CD4-positive, CD25-positive, alpha-beta regulatory T cell (primary cell): ENCODE data around the gene C1S. TPM values are rescaled to one million over a fixed set of nuclear protein-coding genes. Genes with fewer than 3 reads are reported as not detected.

Experiments
- ATAC-seq, 2 donors: fragments of 150-1000 bp; cut with Tn5 transposase; one replicate each; pipeline ENCODE4 v1.10.0; 2021; ENCODE audit warnings: low read depth in 2 of 2, moderate number of reproducible peaks in 2 of 2, moderate library complexity in 1 of 2
- DNase-seq, 3 donors: peaks; one replicate each; pipeline versions ENCODE4 v3.0.0 to v3.0.0-alpha.2; 2012 to 2022; ENCODE audit warnings: mixed read lengths in 1 of 3
- H3K27ac ChIP-seq: one replicate; pipeline ENCODE4 v1.7.0; 2013; ENCODE audit warnings: mild to moderate bottlenecking, low read length; ENCODE audit not compliant: insufficient read depth, poor library complexity, severe bottlenecking
- H3K27me3 ChIP-seq: one replicate; pipeline ENCODE4 v1.7.0; 2013; ENCODE audit warnings: low read length; ENCODE audit not compliant: control insufficient read depth, insufficient read depth
- H3K36me3 ChIP-seq: one replicate; pipeline ENCODE4 v1.7.0; 2013; ENCODE audit warnings: mild to moderate bottlenecking, low read length, moderate library complexity; ENCODE audit not compliant: control insufficient read depth, insufficient read depth
- H3K4me1 ChIP-seq: 2 replicates; pipeline ENCODE4 v1.7.0; 2013; ENCODE audit warnings: mild to moderate bottlenecking, low read length; ENCODE audit not compliant: insufficient read depth, control insufficient read depth, poor library complexity, severe bottlenecking
- H3K4me3 ChIP-seq: one replicate; pipeline ENCODE4 v1.7.0; 2013; ENCODE audit warnings: low read depth, mild to moderate bottlenecking, low read length, moderate library complexity
- H3K9me3 ChIP-seq, 2 experiments: 1 replicate in 1 of 2; 2 replicates in 1 of 2; pipeline ENCODE4 v1.7.0; 2013; ENCODE audit warnings: low read length in 2 of 2, mild to moderate bottlenecking in 1 of 2, moderate library complexity in 1 of 2; ENCODE audit not compliant: control insufficient read depth in 2 of 2
- H3K27ac Mint-ChIP-seq, 3 donors: one replicate each; pipeline ENCODE4 v1.8.0; 2020 to 2022; ENCODE audit warnings: mild to moderate bottlenecking in 3 of 3, mixed read lengths in 3 of 3, moderate library complexity in 2 of 3
- H3K27me3 Mint-ChIP-seq: one replicate; pipeline ENCODE4 v1.8.0; 2022; ENCODE audit warnings: mild to moderate bottlenecking, mixed read lengths
- H3K36me3 Mint-ChIP-seq: one replicate; pipeline ENCODE4 v1.8.0; 2020; ENCODE audit warnings: mixed read lengths
- H3K4me1 Mint-ChIP-seq, 4 donors: one replicate each; pipeline ENCODE4 v1.8.0; 2020 to 2022; ENCODE audit warnings: mixed read lengths in 4 of 4, mild to moderate bottlenecking in 1 of 4
- H3K4me3 Mint-ChIP-seq, 4 donors: one replicate each; pipeline ENCODE4 v1.8.0; 2020 to 2022; ENCODE audit warnings: mild to moderate bottlenecking in 4 of 4, mixed read lengths in 4 of 4, moderate library complexity in 3 of 4
- H3K9me3 Mint-ChIP-seq, 7 donors: one replicate each; pipeline ENCODE4 v1.8.0; 2020 to 2022; ENCODE audit warnings: mixed read lengths in 7 of 7, mild to moderate bottlenecking in 3 of 7, moderate library complexity in 2 of 7
- polyA plus RNA-seq, 4 donors: library from polyadenylated mRNA; unstranded; fragments of 300-500 nt; fragmentation: Illumina TruSeq; gene quantifications; one replicate each; pipeline ENCODE4 v1.2.3, GENCODE V29; 2021
- total RNA-seq: library from RNA; stranded (reverse); gene quantifications from one replicate; pipeline ENCODE4 v1.2.3, GENCODE V29; 2022

Gene C1S
- total and polyA plus RNA-seq, 5 donors from 2014 or later, result 5.7 TPM; not detected in 4

DNA sequence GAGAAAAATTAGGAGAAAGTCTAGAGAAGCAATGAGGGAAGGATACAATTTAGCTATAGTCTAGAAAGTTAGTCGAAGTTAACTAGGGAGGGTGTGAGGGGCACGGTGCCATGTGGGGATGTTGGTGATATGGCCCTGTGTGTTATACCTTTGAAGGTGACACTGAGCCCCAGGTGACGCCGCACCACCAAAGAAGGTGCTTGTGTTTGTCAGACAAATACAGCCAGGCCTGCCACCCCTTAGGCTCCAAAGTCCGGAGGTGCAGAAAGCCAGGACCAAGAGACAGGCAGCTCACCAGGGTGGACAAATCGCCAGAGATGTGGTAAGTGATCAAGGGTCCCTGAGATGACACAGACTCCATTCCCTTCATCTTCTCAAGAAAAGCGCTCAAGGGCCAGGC is 1.1 kb downstream of the C1S start:
- no peak overlapping the region for H3K27ac Mint-ChIP-seq
- peaks cover 3% of the 10 kb centered on the region for H3K36me3 Mint-ChIP-seq
- no peak overlapping the region for H3K4me3 Mint-ChIP-seq
- DNase-seq (no peak), ATAC-seq (no peak)
- no peaks in the 10 kb centered on the region for H3K4me1 ChIP-seq
- no peak overlapping the region for H3K27ac ChIP-seq
- peaks cover 13% of the 10 kb centered on the region for H3K27me3 ChIP-seq
- no peaks in the 10 kb centered on the region for H3K36me3 ChIP-seq
- H3K9me3 Mint-ChIP-seq, result peaks cover 0 to 2% (median 0%) of the 10 kb centered on the region in 7 donors
- H3K4me3 ChIP-seq, result no peak overlapping the region
- no peaks in the 10 kb centered on the region for H3K9me3 ChIP-seq
- no peaks in the 10 kb centered on the region for H3K4me1 Mint-ChIP-seq
- peaks cover 32% of the 10 kb centered on the region for H3K27me3 Mint-ChIP-seq

DNA sequence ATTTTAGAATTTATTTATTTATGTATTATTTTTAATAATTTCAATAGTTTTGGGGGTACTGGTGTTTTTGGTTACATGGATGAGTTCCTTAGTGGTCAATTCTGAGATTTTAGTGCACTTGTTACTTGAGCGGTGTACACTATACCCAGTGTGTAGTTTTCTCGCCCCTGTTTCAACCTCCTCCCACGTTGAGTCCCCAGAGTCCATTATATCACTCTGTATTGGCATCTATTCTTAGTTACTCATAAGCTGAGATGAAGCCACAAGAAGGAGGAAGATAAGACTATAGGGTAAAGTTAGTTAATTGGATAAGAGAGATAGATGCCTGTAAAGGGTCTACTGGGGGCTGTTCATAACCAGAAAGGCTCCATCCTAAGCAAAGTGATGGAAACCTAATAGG is 4.0 kb downstream of the C1S start:
- DNase-seq (no peak), ATAC-seq (no peak)
- Histone ChIP-seq H3K36me3 (no peaks in the 10 kb centered on the region), H3K27me3 (no peaks in the 10 kb centered on the region), H3K9me3 (no peaks in the 10 kb centered on the region), H3K4me3 (no peak overlapping the region), H3K4me1 (no peaks in the 10 kb centered on the region), H3K27ac (no peak overlapping the region)
- Mint-ChIP-seq H3K27ac (no peak overlapping the region), H3K9me3 (no peaks in the 10 kb centered on the region), H3K4me1 (no peaks in the 10 kb centered on the region), H3K4me3 (no peak overlapping the region), H3K36me3 (peaks cover 3% of the 10 kb centered on the region), H3K27me3 (peaks cover 21% of the 10 kb centered on the region)

DNA sequence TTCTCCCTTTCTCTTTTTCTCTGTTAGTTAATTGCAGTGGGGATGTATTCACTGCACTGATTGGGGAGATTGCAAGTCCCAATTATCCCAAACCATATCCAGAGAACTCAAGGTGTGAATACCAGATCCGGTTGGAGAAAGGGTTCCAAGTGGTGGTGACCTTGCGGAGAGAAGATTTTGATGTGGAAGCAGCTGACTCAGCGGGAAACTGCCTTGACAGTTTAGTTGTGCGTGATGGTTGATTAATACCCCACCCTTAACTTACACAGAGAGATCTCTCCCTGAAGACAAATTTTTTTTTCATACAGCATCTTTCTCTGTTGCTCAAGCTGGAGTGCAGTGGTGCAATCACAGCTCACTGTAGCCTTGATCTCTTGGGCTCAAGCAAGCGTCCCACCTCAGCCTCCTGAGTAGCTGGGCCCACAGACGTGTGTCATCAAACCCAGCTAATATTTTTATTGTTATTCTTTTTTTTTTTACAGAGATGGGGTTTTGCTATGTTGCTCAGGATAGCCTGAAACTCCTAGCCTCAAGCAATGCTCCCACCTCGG is 4.6 kb downstream of the C1S start:
- peaks cover 16% of the 10 kb centered on the region for H3K27me3 Mint-ChIP-seq
- Histone ChIP-seq H3K9me3 (no peaks in the 10 kb centered on the region), H3K27ac (no peak overlapping the region), H3K36me3 (no peaks in the 10 kb centered on the region), H3K4me1 (no peaks in the 10 kb centered on the region), H3K27me3 (no peaks in the 10 kb centered on the region), H3K4me3 (no peak overlapping the region)
- DNase-seq (no peak), ATAC-seq (no peak)
- no peaks in the 10 kb centered on the region for H3K9me3 Mint-ChIP-seq
- H3K36me3 Mint-ChIP-seq, result peaks cover 3% of the 10 kb centered on the region
- no peak overlapping the region for H3K27ac Mint-ChIP-seq
- no peak overlapping the region for H3K4me3 Mint-ChIP-seq
- no peaks in the 10 kb centered on the region for H3K4me1 Mint-ChIP-seq

DNA sequence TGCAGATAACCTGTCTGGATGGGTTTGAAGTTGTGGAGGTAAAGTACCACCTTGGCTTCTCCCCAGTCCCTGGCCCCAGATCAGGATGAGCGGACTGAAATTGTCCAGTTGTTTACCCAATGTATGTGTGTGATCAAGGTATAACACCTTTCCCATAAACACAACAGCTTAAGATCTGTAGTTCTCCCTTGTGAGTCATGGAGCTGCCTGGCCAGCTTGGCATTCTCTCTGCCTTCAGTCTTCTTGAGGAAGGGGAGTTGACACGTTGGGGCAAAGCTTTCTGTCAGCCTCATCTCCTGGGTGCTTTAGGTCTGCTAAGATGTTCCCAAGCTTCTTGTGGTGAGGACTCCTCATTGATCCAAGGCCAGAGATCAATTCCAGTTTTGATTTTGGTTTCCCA is 6.1 kb downstream of the C1S start:
- H3K4me1 ChIP-seq, result no peaks in the 10 kb centered on the region
- no peaks in the 10 kb centered on the region for H3K36me3 Mint-ChIP-seq
- no peak overlapping the region for H3K27ac ChIP-seq

DNA sequence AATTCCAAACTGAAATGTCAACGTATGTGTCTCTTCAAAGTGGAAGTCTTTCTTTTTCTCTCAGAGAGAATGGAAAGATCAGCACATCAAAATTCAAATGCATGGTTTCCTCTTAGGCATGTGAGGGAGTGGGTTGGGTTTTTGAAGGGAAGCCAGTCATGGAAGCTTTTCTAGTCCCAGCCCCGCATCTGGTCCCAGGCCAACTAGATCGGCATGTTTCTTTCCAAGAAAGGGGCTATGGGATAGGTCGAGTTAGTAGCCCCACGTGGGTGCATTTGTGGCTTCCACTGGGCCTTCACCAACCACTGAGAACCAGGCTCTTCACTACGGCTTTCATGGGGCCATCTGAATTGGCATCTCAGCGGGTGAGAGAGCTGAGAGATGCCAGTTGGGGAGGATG is 6.6 kb downstream of the C1S start:
- H3K4me1 Mint-ChIP-seq, result no peaks in the 10 kb centered on the region
- H3K27ac Mint-ChIP-seq, result no peak overlapping the region

More for the DNA sequence above, 6.1 kb downstream of the C1S start:
- Mint-ChIP-seq H3K9me3 (no peaks in the 10 kb centered on the region), H3K4me1 (no peaks in the 10 kb centered on the region), H3K27me3 (peaks cover 13% of the 10 kb centered on the region), H3K4me3 (no peak overlapping the region), H3K27ac (no peak overlapping the region)
- no peak for DNase-seq
- Histone ChIP-seq H3K27me3 (no peaks in the 10 kb centered on the region), H3K9me3 (no peaks in the 10 kb centered on the region), H3K4me3 (no peak overlapping the region), H3K36me3 (no peaks in the 10 kb centered on the region)
- ATAC-seq, result no peak

DNA sequence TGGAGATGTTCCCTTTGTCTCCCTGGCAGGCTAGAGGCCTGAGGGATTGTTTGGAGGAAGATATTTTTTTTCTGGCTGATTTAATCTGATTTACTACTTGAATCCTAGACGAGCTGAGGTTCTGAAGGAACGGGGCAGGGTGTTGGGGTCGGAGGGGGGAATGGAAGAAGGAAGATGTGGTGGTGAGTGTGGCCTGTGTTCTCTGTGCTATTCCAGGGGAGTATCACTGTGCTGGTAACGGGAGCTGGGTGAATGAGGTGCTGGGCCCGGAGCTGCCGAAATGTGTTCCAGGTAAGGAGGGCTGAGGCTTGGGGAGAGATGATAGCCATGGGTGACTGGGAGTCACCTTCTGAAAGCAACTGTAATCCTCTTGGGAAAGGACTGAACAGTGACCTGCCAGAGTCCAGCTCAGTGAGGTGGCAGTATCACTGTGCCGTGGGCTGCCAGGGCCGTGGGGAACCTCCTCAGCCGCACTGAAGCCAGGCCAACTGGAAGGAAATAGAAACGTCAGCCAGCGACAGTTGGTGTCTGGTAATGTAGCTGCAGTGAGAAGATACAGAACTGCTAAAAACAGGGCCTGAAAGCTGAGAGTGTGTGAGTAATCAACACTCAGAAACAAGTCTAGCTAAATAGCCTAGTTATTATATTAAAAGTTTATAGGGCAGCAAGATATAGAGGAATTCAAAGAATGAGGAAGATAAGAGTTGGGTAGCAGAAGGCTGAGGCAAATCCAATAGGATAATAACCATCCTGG is 7.9 kb downstream of the C1S start:
- Histone ChIP-seq H3K36me3 (no peaks in the 10 kb centered on the region), H3K9me3 (no peaks in the 10 kb centered on the region), H3K4me3 (no peak overlapping the region), H3K4me1 (no peaks in the 10 kb centered on the region), H3K27me3 (peaks cover 7% of the 10 kb centered on the region), H3K27ac (no peak overlapping the region)
- H3K9me3 Mint-ChIP-seq, result no peaks in the 10 kb centered on the region
- H3K36me3 Mint-ChIP-seq, result no peaks in the 10 kb centered on the region
- peaks cover 15% of the 10 kb centered on the region for H3K27me3 Mint-ChIP-seq
- DNase-seq (no peak), ATAC-seq (no peak)
- H3K27ac Mint-ChIP-seq, result no peak overlapping the region
- H3K4me3 Mint-ChIP-seq, result no peak overlapping the region
- H3K4me1 Mint-ChIP-seq, result no peaks in the 10 kb centered on the region

More for the DNA sequence above, 6.6 kb downstream of the C1S start:
- Histone ChIP-seq H3K4me3 (no peak overlapping the region), H3K36me3 (no peaks in the 10 kb centered on the region), H3K27ac (no peak overlapping the region), H3K9me3 (no peaks in the 10 kb centered on the region), H3K27me3 (peaks cover 1% of the 10 kb centered on the region), H3K4me1 (no peaks in the 10 kb centered on the region)
- Mint-ChIP-seq H3K4me3 (no peak overlapping the region), H3K27me3 (peaks cover 18% of the 10 kb centered on the region), H3K36me3 (no peaks in the 10 kb centered on the region), H3K9me3 (no peaks in the 10 kb centered on the region)
- DNase-seq (no peak), ATAC-seq (no peak)

DNA sequence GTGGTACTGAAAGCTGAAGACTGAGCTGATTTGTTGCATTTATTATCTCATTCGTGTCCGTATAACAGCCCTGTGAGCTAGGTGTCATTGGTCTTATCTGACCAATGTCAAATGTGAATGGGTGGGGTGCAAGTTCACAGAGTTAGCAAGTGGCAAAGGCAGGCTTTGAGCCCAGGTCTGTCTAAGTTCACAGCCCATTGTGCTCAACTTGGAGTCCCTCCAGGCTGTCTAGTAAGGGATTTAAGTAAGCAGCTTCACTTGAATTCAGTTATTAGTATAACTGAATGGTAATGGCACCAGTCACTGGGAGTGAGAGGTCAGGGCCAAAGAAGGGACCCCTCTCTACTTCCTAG is 8.5 kb downstream of the C1S start:
- H3K27ac Mint-ChIP-seq, result no peak overlapping the region
- H3K4me1 ChIP-seq, result no peaks in the 10 kb centered on the region
- no peaks in the 10 kb centered on the region for H3K4me1 Mint-ChIP-seq
- no peak overlapping the region for H3K4me3 Mint-ChIP-seq
- no peak overlapping the region for H3K27ac ChIP-seq
- DNase-seq (no peak), ATAC-seq (no peak)
- no peaks in the 10 kb centered on the region for H3K36me3 Mint-ChIP-seq
- H3K4me3 ChIP-seq, result no peak overlapping the region
- no peaks in the 10 kb centered on the region for H3K9me3 Mint-ChIP-seq
- peaks cover 7% of the 10 kb centered on the region for H3K27me3 ChIP-seq
- H3K36me3 ChIP-seq, result no peaks in the 10 kb centered on the region
- peaks cover 20% of the 10 kb centered on the region for H3K27me3 Mint-ChIP-seq
- H3K9me3 ChIP-seq, result no peaks in the 10 kb centered on the region

DNA sequence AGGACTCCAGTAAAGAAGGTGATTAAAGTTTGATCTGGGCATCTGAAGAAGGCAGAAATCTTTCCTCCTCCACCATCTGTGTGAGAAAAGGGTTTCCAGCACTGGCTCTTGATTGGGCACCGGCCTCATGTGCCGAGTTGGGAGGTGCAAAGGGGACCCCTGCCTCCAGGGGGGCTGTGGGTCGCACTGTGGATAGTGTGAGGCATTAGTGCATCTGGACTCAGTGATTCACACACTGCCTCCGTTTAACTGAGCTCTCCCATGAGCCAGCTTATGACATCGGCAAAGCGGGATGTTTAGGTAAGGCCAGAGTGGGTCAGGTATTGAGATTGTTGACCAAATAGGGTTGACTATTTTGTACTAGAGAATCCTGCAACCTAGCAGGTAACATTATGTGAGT is 8.9 kb downstream of the C1S start:
- Histone ChIP-seq H3K27me3 (peaks cover 7% of the 10 kb centered on the region), H3K4me3 (no peak overlapping the region), H3K4me1 (no peaks in the 10 kb centered on the region), H3K27ac (no peak overlapping the region), H3K9me3 (no peaks in the 10 kb centered on the region), H3K36me3 (no peaks in the 10 kb centered on the region)
- Mint-ChIP-seq H3K4me1 (no peaks in the 10 kb centered on the region), H3K27ac (no peak overlapping the region), H3K27me3 (peaks cover 24% of the 10 kb centered on the region), H3K4me3 (no peak overlapping the region), H3K9me3 (no peaks in the 10 kb centered on the region), H3K36me3 (no peaks in the 10 kb centered on the region)
- DNase-seq (no peak), ATAC-seq (no peak)
